K562 (cell line): ENCODE results near the gene SVIL.
"Not testable (repeated sequence)": the region's sequence is repeated elsewhere in the genome, so short reads cannot be mapped to it uniquely, and the experiment has no call there.

Experiments
- CEBPB ChIP-seq: fragments of 450-650 bp; IDR thresholded peaks from 2 replicates; pipeline ENCODE4 v1.6.1; 2016; ENCODE audit warnings: missing genetic modification characterization, missing compliant biosample characterization
- ERF ChIP-seq: fragments of 450-650 bp; formaldehyde crosslinking; IDR thresholded peaks from 2 replicates; pipeline ENCODE4 v1.4.0; 2020; ENCODE audit warnings: mild to moderate bottlenecking, mixed read lengths
- FOS ChIP-seq: IDR thresholded peaks from 3 replicates; pipeline ENCODE4 v1.6.1; 2011; ENCODE audit not compliant: insufficient read length; ENCODE audit errors: extremely low read depth
- FOXJ3 ChIP-seq: sonication (generic); formaldehyde crosslinking; IDR thresholded peaks from 2 replicates; pipeline ENCODE4 v1.4.0; 2020; ENCODE audit warnings: mild to moderate bottlenecking, missing genetic modification reagents
- KAT7 ChIP-seq: sonication (generic); formaldehyde crosslinking; IDR thresholded peaks from 2 replicates; pipeline ENCODE4 v1.8.0; 2022; ENCODE audit warnings: missing genetic modification reagents, mild to moderate bottlenecking, borderline replicate concordance
- KLF10 ChIP-seq: fragments of 250-450 bp; sonication (Bioruptor Pico); IDR thresholded peaks from 2 replicates; pipeline ENCODE4 v1.6.1; 2021; ENCODE audit warnings: matching md5 sums
- LEF1 ChIP-seq: fragments of 450-650 bp; IDR thresholded peaks from 2 replicates; pipeline ENCODE4 v1.6.1; 2016; ENCODE audit warnings: mild to moderate bottlenecking
- MEIS2 ChIP-seq: fragments of 450-650 bp; IDR thresholded peaks from 2 replicates; pipeline ENCODE4 v1.6.1; 2014; ENCODE audit warnings: mild to moderate bottlenecking; ENCODE audit not compliant: partially characterized antibody
- NBN ChIP-seq: fragments of 450-650 bp; IDR thresholded peaks from 2 replicates; pipeline ENCODE4 v1.6.1; 2016; ENCODE audit warnings: low read depth, mild to moderate bottlenecking
- POLR2A ChIP-seq: fragments of 450-650 bp; conservative IDR thresholded peaks from 2 replicates; pipeline ENCODE4 v1.6.1; 2016
- TAF1 ChIP-seq: IDR thresholded peaks from 2 replicates; pipeline ENCODE4 v1.6.1; 2011; ENCODE audit warnings: mild to moderate bottlenecking, low read length, moderate library complexity; ENCODE audit not compliant: insufficient read depth, control insufficient read depth, severe bottlenecking; ENCODE audit errors: extremely low read depth
- TF ChIP-seq, protein P1 (sequence below), 3 experiments: IDR thresholded peaks in 2 of 3; conservative IDR thresholded peaks in 1 of 3; 2 replicates each; pipeline ENCODE4 v1.5.1; 2011 to 2012; ENCODE audit warnings: low read length in 3 of 3, mild to moderate bottlenecking in 3 of 3, control low read depth in 2 of 3, improper control_type of control experiment in 1 of 3, inconsistent platforms in 1 of 3, low read depth in 1 of 3, mixed read lengths in 1 of 3, moderate library complexity in 1 of 3; ENCODE audit not compliant: insufficient read depth in 2 of 3
- TF ChIP-seq, protein P2 (sequence below): IDR thresholded peaks from 2 replicates; pipeline ENCODE4 v1.6.1; 2016; ENCODE audit warnings: missing genetic modification characterization, missing compliant biosample characterization
- TF ChIP-seq, protein P3 (sequence below): fragments of 250-450 bp; sonication (Bioruptor Pico); IDR thresholded peaks from 2 replicates; pipeline ENCODE4 v1.8.0; 2022; ENCODE audit warnings: inconsistent platforms, mild to moderate bottlenecking, moderate library complexity, borderline replicate concordance

DNA sequence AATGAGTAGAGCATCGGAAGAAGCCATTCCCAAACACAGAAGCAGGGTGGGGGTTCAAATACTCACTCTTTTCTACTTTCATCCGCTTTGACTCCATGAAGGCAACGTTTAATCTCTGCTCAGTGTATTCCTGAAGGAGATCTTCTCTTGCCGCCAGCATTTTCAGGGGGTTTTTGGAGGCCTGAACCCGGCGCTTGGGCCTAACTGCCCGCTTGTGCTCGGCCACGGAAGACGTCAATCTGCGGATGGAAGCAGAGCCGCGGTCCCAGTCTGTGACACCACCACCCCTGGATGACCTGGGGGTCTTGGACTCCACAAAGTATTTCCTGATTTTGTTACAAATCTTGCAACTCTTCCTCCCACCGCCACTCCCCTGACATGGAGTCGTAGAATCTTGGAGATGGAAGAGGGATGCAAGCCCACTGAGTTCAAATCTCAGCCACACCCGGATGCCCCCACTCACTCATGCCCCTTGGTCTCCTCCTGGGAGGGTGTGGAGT is 143.9 kb downstream of the SVIL start:
- not testable (repeated sequence) for TF ChIP-seq LEF1; MEIS2; POLR2A; TAF1; FOXJ3 (CRISPR knock-in tag); NBN; KAT7 (CRISPR knock-in tag); CEBPB (tag); FOS; ERF (CRISPR knock-in tag); KLF10
- TF ChIP-seq, protein P1, sequence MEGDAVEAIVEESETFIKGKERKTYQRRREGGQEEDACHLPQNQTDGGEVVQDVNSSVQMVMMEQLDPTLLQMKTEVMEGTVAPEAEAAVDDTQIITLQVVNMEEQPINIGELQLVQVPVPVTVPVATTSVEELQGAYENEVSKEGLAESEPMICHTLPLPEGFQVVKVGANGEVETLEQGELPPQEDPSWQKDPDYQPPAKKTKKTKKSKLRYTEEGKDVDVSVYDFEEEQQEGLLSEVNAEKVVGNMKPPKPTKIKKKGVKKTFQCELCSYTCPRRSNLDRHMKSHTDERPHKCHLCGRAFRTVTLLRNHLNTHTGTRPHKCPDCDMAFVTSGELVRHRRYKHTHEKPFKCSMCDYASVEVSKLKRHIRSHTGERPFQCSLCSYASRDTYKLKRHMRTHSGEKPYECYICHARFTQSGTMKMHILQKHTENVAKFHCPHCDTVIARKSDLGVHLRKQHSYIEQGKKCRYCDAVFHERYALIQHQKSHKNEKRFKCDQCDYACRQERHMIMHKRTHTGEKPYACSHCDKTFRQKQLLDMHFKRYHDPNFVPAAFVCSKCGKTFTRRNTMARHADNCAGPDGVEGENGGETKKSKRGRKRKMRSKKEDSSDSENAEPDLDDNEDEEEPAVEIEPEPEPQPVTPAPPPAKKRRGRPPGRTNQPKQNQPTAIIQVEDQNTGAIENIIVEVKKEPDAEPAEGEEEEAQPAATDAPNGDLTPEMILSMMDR (IDR thresholded peaks at IDR 0.05 in 2 of 3, conservative IDR thresholded peaks at IDR 0.05 in 1 of 3; ENCODE audit: insufficient read depth in 2 of 3, low read depth in 1 of 3, low read length in 3 of 3) = not testable (repeated sequence)
- TF ChIP-seq, protein P2, sequence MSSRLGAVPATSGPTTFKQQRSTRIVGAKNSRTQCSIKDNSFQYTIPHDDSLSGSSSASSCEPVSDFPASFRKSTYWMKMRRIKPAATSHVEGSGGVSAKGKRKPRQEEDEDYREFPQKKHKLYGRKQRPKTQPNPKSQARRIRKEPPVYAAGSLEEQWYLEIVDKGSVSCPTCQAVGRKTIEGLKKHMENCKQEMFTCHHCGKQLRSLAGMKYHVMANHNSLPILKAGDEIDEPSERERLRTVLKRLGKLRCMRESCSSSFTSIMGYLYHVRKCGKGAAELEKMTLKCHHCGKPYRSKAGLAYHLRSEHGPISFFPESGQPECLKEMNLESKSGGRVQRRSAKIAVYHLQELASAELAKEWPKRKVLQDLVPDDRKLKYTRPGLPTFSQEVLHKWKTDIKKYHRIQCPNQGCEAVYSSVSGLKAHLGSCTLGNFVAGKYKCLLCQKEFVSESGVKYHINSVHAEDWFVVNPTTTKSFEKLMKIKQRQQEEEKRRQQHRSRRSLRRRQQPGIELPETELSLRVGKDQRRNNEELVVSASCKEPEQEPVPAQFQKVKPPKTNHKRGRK = not testable (repeated sequence)
- TF ChIP-seq, protein P3, sequence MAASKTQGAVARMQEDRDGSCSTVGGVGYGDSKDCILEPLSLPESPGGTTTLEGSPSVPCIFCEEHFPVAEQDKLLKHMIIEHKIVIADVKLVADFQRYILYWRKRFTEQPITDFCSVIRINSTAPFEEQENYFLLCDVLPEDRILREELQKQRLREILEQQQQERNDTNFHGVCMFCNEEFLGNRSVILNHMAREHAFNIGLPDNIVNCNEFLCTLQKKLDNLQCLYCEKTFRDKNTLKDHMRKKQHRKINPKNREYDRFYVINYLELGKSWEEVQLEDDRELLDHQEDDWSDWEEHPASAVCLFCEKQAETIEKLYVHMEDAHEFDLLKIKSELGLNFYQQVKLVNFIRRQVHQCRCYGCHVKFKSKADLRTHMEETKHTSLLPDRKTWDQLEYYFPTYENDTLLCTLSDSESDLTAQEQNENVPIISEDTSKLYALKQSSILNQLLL (CRISPR knock-in tag) = not testable (repeated sequence)
